Neuron (in vitro differentiated cells): ENCODE measurements around the gene DNASE1L2.
"Not testable (repeated sequence)": the region's sequence is repeated elsewhere in the genome, so short reads cannot be mapped to it uniquely, and the experiment has no call there.

Experiments used
- H2AFZ ChIP-seq: one replicate; pipeline ENCODE4 v1.6.1; 2013; ENCODE audit warnings: low read depth, mild to moderate bottlenecking, inconsistent platforms, low read length, moderate library complexity
- H3K27me3 ChIP-seq: one replicate; pipeline ENCODE4 v1.6.1; 2013; ENCODE audit warnings: low read length; ENCODE audit not compliant: insufficient read depth
- H3K36me3 ChIP-seq: one replicate; pipeline ENCODE4 v1.6.1; 2013; ENCODE audit warnings: low read length; ENCODE audit not compliant: insufficient read depth
- H3K4me1 ChIP-seq: one replicate; pipeline ENCODE4 v1.6.1; 2013; ENCODE audit warnings: low read length; ENCODE audit not compliant: insufficient read depth
- H3K4me3 ChIP-seq: 2 replicates; pipeline ENCODE4 v1.5.1; 2013; ENCODE audit warnings: mild to moderate bottlenecking, low read length, moderate library complexity
- H3K9me3 ChIP-seq: one replicate; pipeline ENCODE4 v1.6.1; 2013; ENCODE audit warnings: low read length

The DNASE1L2 gene

DNA sequence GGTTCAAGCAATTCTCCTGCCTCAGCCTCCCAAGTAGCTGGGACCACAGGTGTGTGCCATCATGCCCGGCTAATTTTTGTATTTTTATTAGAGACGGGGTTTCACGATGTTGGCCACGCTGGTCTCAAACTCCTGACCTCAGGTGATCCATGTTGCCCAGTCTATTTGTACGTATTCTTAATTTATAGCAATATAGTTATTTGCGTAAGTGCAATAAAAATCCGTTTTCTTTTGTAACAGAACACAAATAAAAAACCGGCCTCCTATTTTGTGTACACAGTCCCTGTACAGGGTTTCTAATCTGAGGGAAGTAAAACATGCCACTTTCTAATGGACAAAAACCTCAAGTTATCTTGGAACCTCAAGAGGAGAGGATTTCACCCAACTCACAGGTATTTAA, 24.0 kb downstream of the DNASE1L2 start:
- no peak overlapping the region for H3K4me3 ChIP-seq
- H3K36me3 ChIP-seq, result peaks cover 90% of the 10 kb centered on the region
- H3K27me3 ChIP-seq, result no peaks in the 10 kb centered on the region

DNA sequence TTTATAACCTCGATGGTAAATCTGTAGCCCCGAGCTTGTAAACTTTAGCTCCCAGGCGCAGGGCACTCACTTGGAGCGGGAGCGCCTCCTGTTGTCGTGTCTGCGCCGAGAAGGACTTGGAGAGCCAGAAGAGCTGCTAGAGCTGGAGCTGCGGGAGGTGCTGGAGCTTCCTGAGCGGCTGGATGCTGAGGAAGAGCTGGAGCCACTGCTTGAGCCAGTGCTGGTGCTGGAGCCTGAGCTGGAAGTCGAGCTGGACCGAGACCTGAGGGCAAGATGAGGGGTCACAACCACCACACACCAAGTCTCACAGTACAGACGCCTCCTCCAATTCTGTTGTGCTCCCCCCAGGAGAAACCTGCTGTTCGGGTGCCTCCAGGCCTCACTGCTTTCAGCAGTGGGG, 26.8 kb downstream of the DNASE1L2 start:
- H2AFZ ChIP-seq, H3K27me3 ChIP-seq: not testable (repeated sequence)
- peaks cover 68% of the 10 kb centered on the region for H3K36me3 ChIP-seq

More for the DNA sequence above, 24.0 kb downstream of the DNASE1L2 start:
- no peaks in the 10 kb centered on the region for H3K9me3 ChIP-seq
- no peak overlapping the region for H2AFZ ChIP-seq
- H3K4me1 ChIP-seq, result no peaks in the 10 kb centered on the region

DNA sequence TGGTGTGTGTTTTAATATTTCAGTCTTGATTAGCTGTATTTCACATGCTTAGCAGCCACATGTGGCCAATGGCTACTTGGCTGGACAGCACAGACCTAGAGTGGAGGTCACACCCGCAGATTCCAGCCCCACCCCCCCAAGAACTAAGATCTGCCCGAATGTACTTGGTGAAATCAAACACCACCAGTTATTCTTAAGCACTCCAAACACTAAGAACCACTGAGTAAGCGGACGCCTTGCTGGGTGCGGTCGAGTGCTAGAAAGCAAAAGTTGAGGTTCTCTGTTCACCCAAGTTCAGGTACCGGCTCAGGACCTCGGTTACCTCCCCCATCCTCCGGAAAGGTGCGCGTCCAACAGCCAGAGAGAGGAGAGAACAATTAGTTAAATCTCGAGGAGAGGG, 30.6 kb downstream of the DNASE1L2 start:
- peaks cover 18% of the 10 kb centered on the region for H3K4me1 ChIP-seq
- not testable (repeated sequence) for H2AFZ ChIP-seq, H3K27me3 ChIP-seq, H3K9me3 ChIP-seq
- peaks cover 38% of the 10 kb centered on the region for H3K36me3 ChIP-seq
- H3K4me3 ChIP-seq, result peak overlapping the region; percentile 72

More for the DNA sequence above, 26.8 kb downstream of the DNASE1L2 start:
- not testable (repeated sequence) for H3K4me3 ChIP-seq, H3K4me1 ChIP-seq, H3K9me3 ChIP-seq

- H3K9me3 ChIP-seq, H3K27me3 ChIP-seq: not testable (repeated sequence)
- Histone ChIP-seq H2AFZ (peak overlapping the region; percentile 81), H3K4me3 (peak overlapping the region; percentile 72), H3K4me1 (peaks cover 18% of the 10 kb centered on the region), H3K36me3 (peaks cover 32% of the 10 kb centered on the region)
Measured at GRCh38 chr16:2267505-2267912, 31.3 kb downstream of the DNASE1L2 start.

GRCh38 chr16:2267913-2268666, 31.8 kb downstream of the DNASE1L2 start, which contains the start of gene RNPS1:
Gene RNPS1, minus strand, starts transcription at chr16:2268126. Its CDS starts 3,483 bp downstream, at chr16:2264643.
- H3K27me3 ChIP-seq, result no peaks in the 10 kb centered on the region
- peaks cover 18% of the 10 kb centered on the region for H3K4me1 ChIP-seq
- peaks cover 26% of the 10 kb centered on the region for H3K36me3 ChIP-seq
- H2AFZ ChIP-seq, result peak within 1 kb of the TSS; percentile 81
- H3K9me3 ChIP-seq, result no peaks in the 10 kb centered on the region
- H3K4me3 ChIP-seq, result peak within 1 kb of the TSS; percentile 72

DNA sequence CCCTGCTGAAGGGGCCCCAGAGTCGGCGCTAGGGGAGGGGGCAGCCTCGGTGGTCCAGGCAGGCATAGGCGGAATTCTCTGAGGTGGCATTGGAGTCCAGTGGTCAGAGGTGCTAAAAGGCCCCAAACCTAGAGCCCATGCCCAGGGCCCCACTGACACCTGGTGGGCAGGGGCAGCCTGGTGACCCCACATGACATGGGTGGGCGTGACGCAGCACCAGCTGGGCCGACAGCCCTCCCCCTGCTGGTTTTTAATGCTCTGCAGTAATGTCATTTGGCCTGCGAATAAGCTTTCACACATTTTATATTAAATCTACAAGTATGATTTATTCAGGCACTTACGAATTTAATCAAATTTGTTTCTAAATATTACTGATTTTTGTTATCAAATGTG, 33.8 kb downstream of the DNASE1L2 start:
- Histone ChIP-seq H3K4me3 (no peak overlapping the region), H3K9me3 (no peaks in the 10 kb centered on the region), H3K4me1 (peaks cover 18% of the 10 kb centered on the region), H2AFZ (no peak overlapping the region), H3K27me3 (no peaks in the 10 kb centered on the region), H3K36me3 (peaks cover 7% of the 10 kb centered on the region)

- peaks cover 17% of the 10 kb centered on the region for H3K4me1 ChIP-seq
- peaks cover 3% of the 10 kb centered on the region for H3K36me3 ChIP-seq
- no peaks in the 10 kb centered on the region for H3K9me3 ChIP-seq
- no peak overlapping the region for H2AFZ ChIP-seq
- H3K27me3 ChIP-seq, result no peaks in the 10 kb centered on the region
- H3K4me3 ChIP-seq, result no peak overlapping the region
Measured at GRCh38 chr16:2270588-2271470, 34.6 kb downstream of the DNASE1L2 start.

- Histone ChIP-seq H3K36me3 (no peaks in the 10 kb centered on the region), H3K4me3 (no peak overlapping the region), H3K9me3 (no peaks in the 10 kb centered on the region), H3K4me1 (peaks cover 11% of the 10 kb centered on the region), H3K27me3 (no peaks in the 10 kb centered on the region), H2AFZ (no peak overlapping the region)
Measured at GRCh38 chr16:2271848-2272461, 35.7 kb downstream of the DNASE1L2 start.

DNA sequence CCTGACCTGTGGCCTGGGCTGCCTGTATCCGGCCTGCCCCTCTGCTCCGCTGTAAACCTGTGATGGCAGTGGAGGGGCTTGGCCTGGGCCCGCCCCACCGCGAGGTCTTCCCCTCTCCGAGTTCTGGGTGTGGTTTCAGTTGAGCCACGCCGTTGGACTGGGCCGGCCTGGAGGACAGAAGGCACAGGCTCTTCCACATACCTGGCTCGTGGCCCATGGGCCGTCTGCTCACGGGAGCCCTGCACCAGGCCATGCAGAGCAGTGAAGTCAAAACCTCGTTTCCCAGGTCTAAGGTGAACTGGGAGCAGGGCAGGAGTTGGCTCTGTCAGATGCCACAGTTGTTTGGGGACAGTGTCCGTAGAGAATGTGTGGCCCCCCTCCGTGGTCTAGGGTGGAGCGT, 37.2 kb downstream of the DNASE1L2 start:
- Histone ChIP-seq H3K4me3 (no peak overlapping the region), H3K4me1 (peaks cover 11% of the 10 kb centered on the region), H3K9me3 (no peaks in the 10 kb centered on the region), H2AFZ (no peak overlapping the region), H3K36me3 (no peaks in the 10 kb centered on the region), H3K27me3 (no peaks in the 10 kb centered on the region)

GRCh38 chr16:2273931-2274330, 37.7 kb downstream of the DNASE1L2 start:
- Histone ChIP-seq H3K4me1 (peaks cover 11% of the 10 kb centered on the region), H3K9me3 (no peaks in the 10 kb centered on the region), H3K4me3 (no peak overlapping the region), H3K36me3 (no peaks in the 10 kb centered on the region), H3K27me3 (no peaks in the 10 kb centered on the region), H2AFZ (no peak overlapping the region)

DNA sequence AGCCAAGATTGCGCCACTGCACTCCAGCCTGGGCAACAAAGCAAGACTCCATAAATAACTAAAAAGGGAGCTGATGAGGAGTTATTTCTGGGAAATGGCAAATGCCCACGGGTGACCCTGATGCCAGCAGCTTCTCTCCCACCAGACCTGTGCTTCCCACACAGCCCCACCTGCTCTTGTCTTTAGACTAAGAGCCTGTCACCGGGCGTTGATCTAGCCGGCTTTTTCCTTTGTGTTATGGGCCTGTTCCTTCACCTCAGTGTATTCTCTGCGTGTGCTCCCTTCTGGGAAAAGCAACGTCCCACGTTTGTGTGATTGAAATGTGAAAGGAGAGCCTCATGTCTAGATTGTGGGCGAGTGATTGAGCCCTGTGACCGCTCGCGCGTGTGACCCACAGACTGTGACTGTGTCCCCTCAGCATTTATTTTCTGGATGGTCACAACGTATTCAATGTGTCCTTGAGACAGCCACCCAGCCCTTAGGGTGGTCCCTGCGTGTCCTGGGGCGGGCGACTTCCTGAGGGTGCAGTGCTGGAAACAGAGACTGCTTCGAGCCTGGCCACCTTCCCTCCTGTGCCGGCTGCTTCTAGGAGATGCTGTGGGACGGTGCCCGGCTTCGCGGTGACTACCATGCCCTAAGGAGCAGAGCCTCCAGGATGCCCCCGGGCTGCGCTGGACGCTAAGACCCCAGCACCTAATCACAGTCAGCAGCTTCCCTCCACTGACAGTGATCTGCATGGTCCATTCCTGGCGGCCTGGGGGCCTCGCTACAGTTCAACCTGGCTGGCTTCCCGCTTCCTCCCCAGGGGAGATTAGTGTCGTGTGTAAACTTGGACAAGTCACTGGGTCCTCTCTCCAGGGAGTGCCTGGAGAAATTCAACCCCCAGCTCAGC, 39.5 kb downstream of the DNASE1L2 start:
- no peak overlapping the region for H3K4me3 ChIP-seq
- no peak overlapping the region for H2AFZ ChIP-seq
- H3K9me3 ChIP-seq, result no peaks in the 10 kb centered on the region
- H3K4me1 ChIP-seq, result no peaks in the 10 kb centered on the region
- H3K36me3 ChIP-seq, result peaks cover 1% of the 10 kb centered on the region
- no peaks in the 10 kb centered on the region for H3K27me3 ChIP-seq

- H3K27me3 ChIP-seq, result no peaks in the 10 kb centered on the region
Measured at GRCh38 chr16:2276368-2277195, 40.3 kb downstream of the DNASE1L2 start.

More at GRCh38 chr16:2276368-2277195, 40.3 kb downstream of the DNASE1L2 start:
- Histone ChIP-seq H3K4me3 (no peak overlapping the region), H3K36me3 (peaks cover 2% of the 10 kb centered on the region), H2AFZ (no peak overlapping the region), H3K9me3 (no peaks in the 10 kb centered on the region), H3K4me1 (no peaks in the 10 kb centered on the region)
